SU-DHL-6 (cell line): Measurements from ENCODE around the gene POT1.

Experiments
- H2AFZ ChIP-seq: fragments of 200-600 bp; sonication (generic); 2 replicates; pipeline ENCODE4 v1.6.1; 2014; ENCODE audit warnings: low read depth, mild to moderate bottlenecking, moderate library complexity, mixed read lengths, antibody characterized with exemption, low read length; ENCODE audit not compliant: severe bottlenecking
- H3F3A ChIP-seq: fragments of 200-600 bp; shearing (Covaris generic); 2 replicates; pipeline ENCODE4 v1.6.0; 2016; ENCODE audit warnings: antibody characterized with exemption, mild to moderate bottlenecking; ENCODE audit not compliant: insufficient read depth
- H3K27ac ChIP-seq: fragments of 200-600 bp; sonication (generic); 2 replicates; pipeline ENCODE4 v1.5.1; 2016; ENCODE audit warnings: low read depth, mild to moderate bottlenecking, low read length, moderate library complexity, mixed read lengths
- H3K27me3 ChIP-seq: fragments of 200-600 bp; sonication (generic), shearing (Covaris generic); 2 replicates; pipeline ENCODE4 v1.6.0; 2014; ENCODE audit warnings: mild to moderate bottlenecking, low read length
- H3K36me3 ChIP-seq: fragments of 200-600 bp; sonication (generic); 2 replicates; pipeline ENCODE4 v1.6.1; 2014; ENCODE audit warnings: mild to moderate bottlenecking, low read length, mixed read lengths
- H3K4me2 ChIP-seq: fragments of 300-600, 200-600 bp; shearing (Covaris generic), sonication (generic); 2 replicates; pipeline ENCODE4 v1.6.0; 2014; ENCODE audit warnings: low read length, low read depth, mild to moderate bottlenecking; ENCODE audit not compliant: poor library complexity, severe bottlenecking
- H3K4me3 ChIP-seq: fragments of 200-600 bp; sonication (generic); 2 replicates; pipeline ENCODE4 v1.5.1; 2014; ENCODE audit warnings: antibody characterized with exemption, low read length, mild to moderate bottlenecking, mixed read lengths; ENCODE audit not compliant: insufficient read depth, poor library complexity, severe bottlenecking
- H3K79me2 ChIP-seq: fragments of 200-600 bp; sonication (generic); 2 replicates; pipeline ENCODE4 v1.6.1; 2014; ENCODE audit warnings: mild to moderate bottlenecking, low read length, moderate library complexity; ENCODE audit not compliant: insufficient read depth
- H3K9ac ChIP-seq: fragments of 200-600 bp; sonication (generic); 2 replicates; pipeline ENCODE4 v1.7.0; 2014; ENCODE audit warnings: mild to moderate bottlenecking, low read length
- H3K9me2 ChIP-seq: fragments of 200-600 bp; sonication (generic); replicated peaks from 2 replicates; pipeline ENCODE4 v1.6.1; 2014; ENCODE audit warnings: low read length; ENCODE audit not compliant: insufficient read depth
- H3K9me3 ChIP-seq: fragments of 200-600 bp; sonication (generic); 2 replicates; pipeline ENCODE4 v1.6.1; 2014; ENCODE audit warnings: low read length, mixed read lengths; ENCODE audit not compliant: insufficient read depth
- H4K20me1 ChIP-seq: fragments of 200-600 bp; sonication (generic); 2 replicates; pipeline ENCODE4 v1.6.1; 2014; ENCODE audit warnings: low read depth, mild to moderate bottlenecking, antibody characterized with exemption, low read length, moderate library complexity, mixed read lengths
- CTCF ChIP-seq: fragments of 200-600 bp; sonication (generic); IDR thresholded peaks from one replicate; pipeline ENCODE4 v1.5.1; 2017; ENCODE audit warnings: antibody characterized with exemption, mild to moderate bottlenecking, low read length, moderate library complexity; ENCODE audit not compliant: insufficient read depth, poor library complexity, severe bottlenecking
- EZH2phosphoT487 ChIP-seq: fragments of 200-600 bp; sonication (generic), shearing (Covaris generic); conservative IDR thresholded peaks from 2 replicates; pipeline ENCODE4 v1.6.1; 2018; ENCODE audit warnings: mild to moderate bottlenecking, antibody characterized with exemption, low read length, moderate library complexity, mixed read lengths

Gene POT1

GRCh38 chr7:124857672-124858235 is 71.9 kb downstream of the POT1 start:
- H3K27me3 ChIP-seq = no peaks in the 10 kb centered on the region
- TF ChIP-seq CTCF (no peak), EZH2phosphoT487 (no peak)
- H2AFZ ChIP-seq = no peak overlapping the region
- H3K27ac ChIP-seq = no peak overlapping the region
- H3K36me3 ChIP-seq = peaks cover 31% of the 10 kb centered on the region
- H3K9ac ChIP-seq = no peak overlapping the region
- H3K4me3 ChIP-seq = no peak overlapping the region
- H3F3A ChIP-seq = peaks cover 9% of the 10 kb centered on the region
- no peaks in the 10 kb centered on the region for H4K20me1 ChIP-seq
- H3K9me3 ChIP-seq = 0 out of 2 replicates have a peak, but pooled peaks cover 6% of the 10 kb centered on the region
- no peaks in the 10 kb centered on the region for H3K79me2 ChIP-seq
- no peaks in the 10 kb centered on the region for H3K9me2 ChIP-seq
- no peak overlapping the region for H3K4me2 ChIP-seq

- TF ChIP-seq EZH2phosphoT487 (no peak), CTCF (peak; percentile 58)
- H3K4me2 ChIP-seq = no peak overlapping the region
- peaks cover 34% of the 10 kb centered on the region for H3K36me3 ChIP-seq
- no peaks in the 10 kb centered on the region for H3K9me2 ChIP-seq
- H3K4me3 ChIP-seq = no peak overlapping the region
- no peaks in the 10 kb centered on the region for H3K79me2 ChIP-seq
- H3K9me3 ChIP-seq = 0 out of 2 replicates have a peak, but pooled peaks cover 6% of the 10 kb centered on the region
- H3K27me3 ChIP-seq = no peaks in the 10 kb centered on the region
- H3K9ac ChIP-seq = no peak overlapping the region
- no peak overlapping the region for H2AFZ ChIP-seq
- H3F3A ChIP-seq = peaks cover 9% of the 10 kb centered on the region
- H4K20me1 ChIP-seq = no peaks in the 10 kb centered on the region
- H3K27ac ChIP-seq = no peak overlapping the region
Measured at GRCh38 chr7:124856299-124856888, 73.2 kb downstream of the POT1 start.

- peaks cover 12% of the 10 kb centered on the region; the same call in 1 of the 2 replicates for H3K36me3 ChIP-seq
Measured at GRCh38 chr7:124843336-124843735, 86.3 kb downstream of the POT1 start.

More at GRCh38 chr7:124843336-124843735, 86.3 kb downstream of the POT1 start:
- Histone ChIP-seq H3K27ac (no peak overlapping the region), H3K9ac (no peak overlapping the region), H3F3A (peaks cover 6% of the 10 kb centered on the region; the same call in 1 of the 2 replicates), H3K4me2 (no peak overlapping the region), H3K9me2 (no peaks in the 10 kb centered on the region), H3K79me2 (no peaks in the 10 kb centered on the region), H2AFZ (no peak overlapping the region), H4K20me1 (no peaks in the 10 kb centered on the region), H3K4me3 (no peak overlapping the region), H3K9me3 (no peaks in the 10 kb centered on the region), H3K27me3 (no peaks in the 10 kb centered on the region)
- no peak for TF ChIP-seq EZH2phosphoT487
- TF ChIP-seq CTCF = no peak
